Measurements from ENCODE around the gene TECTA. TPM values are rescaled to one million over a fixed set of nuclear protein-coding genes. Genes with fewer than 3 reads are reported as not detected.

Gene TECTA
- polyA plus RNA-seq, 2 of the 4 experiments (the other 2 are of a cell fraction) = 0.05 to 0.14 TPM

- POLR2A ChIA-PET = no interaction called here
- WGBS (ENCODE audit: missing lambda C conversion rate) = 54% methylated on average over 11 of the region's 11 CpGs
- ATAC-seq (no peak), FAIRE-seq (no peak), DNase-seq (ENCODE audit: low read depth in 1 of 2, low spot score in 1 of 2) (no peak)
- no peak overlapping the region for H3K4me3 ChIP-seq
- H3K27ac ChIP-seq = no peak overlapping the region
- CTCF ChIA-PET = no interaction called here
- no peak for TF ChIP-seq FOXS1 (CRISPR knock-in tag; IDR thresholded peaks at IDR 0.05)
- TF ChIP-seq KDM5A (IDR thresholded peaks at IDR 0.05) = no peak
- no peak for TF ChIP-seq FOSL2 (IDR thresholded peaks at IDR 0.05)
- no peak for TF ChIP-seq FOSL2 (CRISPR knock-in tag; IDR thresholded peaks at IDR 0.05)
- TF ChIP-seq MYC (IDR thresholded peaks at IDR 0.05; ENCODE audit: borderline replicate concordance, low read length) = no peak
- no peak for TF ChIP-seq NR3C1 (IDR thresholded peaks at IDR 0.05)
- no peak for TF ChIP-seq HDAC2 (IDR thresholded peaks at IDR 0.05)
- no peak for TF ChIP-seq ZC3H11A (IDR thresholded peaks at IDR 0.05)
- no peak for TF ChIP-seq RCOR1 (IDR thresholded peaks at IDR 0.05; ENCODE audit: low read depth, low read length)
- no peak for TF ChIP-seq EHF (CRISPR knock-in tag; IDR thresholded peaks at IDR 0.05)
- no peak for TF ChIP-seq SMC3 (IDR thresholded peaks at IDR 0.05)
- no peak for TF ChIP-seq RAD21 (conservative IDR thresholded peaks at IDR 0.05 in 1 of 2, IDR thresholded peaks at IDR 0.05 in 1 of 2)
- no peaks in the 10 kb centered on the region for H3K9me3 ChIP-seq
- H3K4me2 ChIP-seq = no peak overlapping the region
- H3K4me1 ChIP-seq = no peaks in the 10 kb centered on the region
These were observed 36.0 kb downstream of the TECTA start for GRCh38 chr11:121137005-121137404.

DNA sequence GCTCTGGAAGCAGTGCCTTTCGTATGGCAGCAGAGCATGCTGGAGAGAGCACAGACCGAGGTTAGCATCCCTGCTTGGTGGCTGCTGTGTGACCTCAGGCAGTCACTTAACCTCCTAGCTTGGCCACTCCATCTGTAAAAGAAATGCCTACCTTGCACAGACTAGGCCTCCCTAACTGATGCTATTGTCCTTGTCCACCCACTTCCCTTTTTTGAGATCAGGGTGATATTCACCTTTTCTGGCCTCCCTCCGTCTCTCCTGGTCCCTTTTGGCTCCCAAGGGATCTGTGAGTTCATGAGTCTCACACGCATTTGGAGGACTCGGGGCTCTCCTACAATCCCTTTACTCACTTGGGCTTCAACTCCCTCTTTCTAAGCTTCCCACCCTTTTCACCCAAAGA lies 37.2 kb downstream of the TECTA start:
- Histone ChIP-seq H3K27ac (no peak overlapping the region), H3K4me1 (no peaks in the 10 kb centered on the region), H3K4me3 (no peak overlapping the region), H3K9me3 (no peaks in the 10 kb centered on the region), H3K4me2 (no peak overlapping the region)
- TF ChIP-seq TFCP2L1 (CRISPR knock-in tag; IDR thresholded peaks at IDR 0.05) (no peak), CEBPB (IDR thresholded peaks at IDR 0.05) (no peak), CBX8 (IDR thresholded peaks at IDR 0.05) (no peak), NPAS2 (CRISPR knock-in tag; IDR thresholded peaks at IDR 0.05; ENCODE audit: borderline replicate concordance) (no peak), REST (IDR thresholded peaks at IDR 0.05) (no peak), TP53 (CRISPR knock-in tag; IDR thresholded peaks at IDR 0.05) (no peak), EP300 (IDR thresholded peaks at IDR 0.05) (no peak), HEYL (CRISPR knock-in tag; IDR thresholded peaks at IDR 0.05) (no peak), HOXB13 (CRISPR knock-in tag; IDR thresholded peaks at IDR 0.05; ENCODE audit: low read depth) (no peak), POLR2AphosphoS2 (conservative IDR thresholded peaks at IDR 0.05; ENCODE audit: low read length) (no peak), MYC (IDR thresholded peaks at IDR 0.05; ENCODE audit: borderline replicate concordance, low read length) (no peak), CTCF (IDR thresholded peaks at IDR 0.05) (no peak), SREBF2 (IDR thresholded peaks at IDR 0.05) (no peak)
- TF ChIP-seq, protein P1, sequence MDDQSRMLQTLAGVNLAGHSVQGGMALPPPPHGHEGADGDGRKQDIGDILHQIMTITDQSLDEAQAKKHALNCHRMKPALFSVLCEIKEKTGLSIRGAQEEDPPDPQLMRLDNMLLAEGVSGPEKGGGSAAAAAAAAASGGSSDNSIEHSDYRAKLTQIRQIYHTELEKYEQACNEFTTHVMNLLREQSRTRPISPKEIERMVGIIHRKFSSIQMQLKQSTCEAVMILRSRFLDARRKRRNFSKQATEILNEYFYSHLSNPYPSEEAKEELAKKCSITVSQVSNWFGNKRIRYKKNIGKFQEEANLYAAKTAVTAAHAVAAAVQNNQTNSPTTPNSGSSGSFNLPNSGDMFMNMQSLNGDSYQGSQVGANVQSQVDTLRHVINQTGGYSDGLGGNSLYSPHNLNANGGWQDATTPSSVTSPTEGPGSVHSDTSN (IDR thresholded peaks at IDR 0.05) = no peak
- TF ChIP-seq, protein P2, sequence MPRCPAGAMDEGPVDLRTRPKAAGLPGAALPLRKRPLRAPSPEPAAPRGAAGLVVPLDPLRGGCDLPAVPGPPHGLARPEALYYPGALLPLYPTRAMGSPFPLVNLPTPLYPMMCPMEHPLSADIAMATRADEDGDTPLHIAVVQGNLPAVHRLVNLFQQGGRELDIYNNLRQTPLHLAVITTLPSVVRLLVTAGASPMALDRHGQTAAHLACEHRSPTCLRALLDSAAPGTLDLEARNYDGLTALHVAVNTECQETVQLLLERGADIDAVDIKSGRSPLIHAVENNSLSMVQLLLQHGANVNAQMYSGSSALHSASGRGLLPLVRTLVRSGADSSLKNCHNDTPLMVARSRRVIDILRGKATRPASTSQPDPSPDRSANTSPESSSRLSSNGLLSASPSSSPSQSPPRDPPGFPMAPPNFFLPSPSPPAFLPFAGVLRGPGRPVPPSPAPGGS (IDR thresholded peaks at IDR 0.05) = no peak
- ATAC-seq (no peak), FAIRE-seq (no peak), DNase-seq (ENCODE audit: low read depth in 1 of 2, low spot score in 1 of 2) (no peak)
- WGBS (ENCODE audit: missing lambda C conversion rate) = 33% methylated on average over 5 of the region's 5 CpGs
- ChIA-PET CTCF (no interaction called here), POLR2A (no interaction called here)
